Renal cortical epithelial cell (primary cell): Measurements from ENCODE around the gene PRSS1. TPM values are rescaled to one million over a fixed set of nuclear protein-coding genes. Genes with fewer than 3 reads are reported as not detected.
A peak's percentile ranks its signal among the peaks of the same experiment; 100 is the strongest.
"Not testable (repeated sequence)": the region's sequence is repeated elsewhere in the genome, so short reads cannot be mapped to it uniquely, and the experiment has no call there.

Experiments used
- DNase-seq: peaks from one replicate; pipeline ENCODE4 v3.0.0-alpha.2; 2011; ENCODE audit warnings: low read depth
- total RNA-seq: library from RNA; depleted of rRNA; stranded (reverse); fragments of >200 nt; gene quantifications from 2 replicates; pipeline ENCODE4 v1.2.3, GENCODE V29; 2014

PRSS1 gene
- not detected in 2 replicates for total RNA-seq

- DNase-seq, result no peak
Measured at GRCh38 chr7:142749218-142749993, at the start of gene PRSS1. PRSS1 (plus strand) TSS chr7:142749472; CDS start chr7:142749485, 13 bp downstream.

DNA sequence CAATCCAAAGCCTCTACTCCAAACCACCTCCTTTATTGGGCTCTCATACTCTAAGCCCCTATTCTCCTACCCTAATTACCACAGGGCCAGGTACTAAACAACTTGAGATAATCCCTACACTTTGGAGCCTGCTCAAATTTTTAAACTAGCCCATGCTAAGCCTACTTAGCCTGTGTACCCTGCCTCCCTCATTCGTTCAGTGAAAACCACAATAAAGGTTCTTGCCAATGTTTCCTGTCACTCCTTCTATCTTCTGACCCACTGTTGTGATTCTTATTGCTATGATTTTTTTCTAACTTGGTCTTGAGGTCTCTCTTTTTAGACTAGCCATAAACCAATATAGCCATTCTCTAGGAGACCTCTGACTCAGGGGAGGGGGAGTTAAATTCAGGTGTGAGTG is 48.3 kb upstream of the PRSS1 start:
- DNase-seq, result not testable (repeated sequence)

DNA sequence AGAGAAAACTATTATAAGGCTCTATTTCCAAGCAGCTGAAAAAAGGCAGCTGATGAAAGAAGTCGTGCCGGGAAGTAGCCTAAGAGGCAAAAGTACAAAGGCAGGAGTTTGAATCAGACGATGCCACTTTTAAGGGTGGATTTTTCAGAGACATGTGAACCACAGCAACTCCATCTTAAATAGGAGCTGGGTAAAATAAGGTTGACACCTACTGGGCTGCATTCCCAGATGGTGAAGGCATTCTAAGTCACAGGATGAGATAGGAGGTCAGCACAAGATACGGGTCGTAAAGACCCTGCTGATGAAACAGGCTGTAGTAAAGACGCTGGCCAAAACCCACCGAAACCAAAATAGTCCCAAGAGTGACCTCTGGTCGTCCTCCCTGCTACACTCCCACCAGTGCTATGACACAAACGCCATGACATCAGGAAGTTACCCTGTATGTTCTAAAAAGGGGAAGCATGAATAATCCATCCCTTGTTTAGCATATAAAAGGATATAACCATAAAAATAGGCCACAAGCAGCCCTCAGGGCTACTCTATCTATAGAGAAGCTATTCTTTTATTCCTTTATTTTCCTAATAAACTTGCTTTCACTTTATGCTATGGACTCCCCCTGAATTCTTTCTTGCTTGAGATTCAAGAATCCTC is 45.5 kb upstream of the PRSS1 start:
- no peak for DNase-seq

GRCh38 chr7:142708726-142709125 is 40.5 kb upstream of the PRSS1 start:
- not testable (repeated sequence) for DNase-seq

GRCh38 chr7:142709921-142710320 is 39.4 kb upstream of the PRSS1 start:
- DNase-seq, result no peak

DNA sequence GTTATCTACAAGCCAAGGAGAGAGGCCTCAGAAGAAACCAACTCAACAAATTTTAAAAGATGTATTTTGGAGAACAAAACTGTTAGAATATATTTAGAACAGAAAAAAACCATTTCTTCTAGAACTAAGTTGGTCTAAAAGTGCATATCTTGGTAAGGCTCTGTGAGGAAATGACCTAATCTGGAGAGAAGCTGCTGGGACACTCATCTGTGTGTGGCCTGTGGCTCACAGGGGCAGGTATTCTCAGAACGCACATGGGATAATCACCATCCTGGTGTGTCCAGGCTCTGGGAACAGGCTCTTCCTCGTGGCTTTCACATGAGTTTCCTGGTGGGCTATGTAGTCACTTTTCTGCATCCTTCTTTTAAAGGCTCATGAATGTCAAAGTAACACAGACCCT is 38.1 kb upstream of the PRSS1 start:
- no peak for DNase-seq

DNA sequence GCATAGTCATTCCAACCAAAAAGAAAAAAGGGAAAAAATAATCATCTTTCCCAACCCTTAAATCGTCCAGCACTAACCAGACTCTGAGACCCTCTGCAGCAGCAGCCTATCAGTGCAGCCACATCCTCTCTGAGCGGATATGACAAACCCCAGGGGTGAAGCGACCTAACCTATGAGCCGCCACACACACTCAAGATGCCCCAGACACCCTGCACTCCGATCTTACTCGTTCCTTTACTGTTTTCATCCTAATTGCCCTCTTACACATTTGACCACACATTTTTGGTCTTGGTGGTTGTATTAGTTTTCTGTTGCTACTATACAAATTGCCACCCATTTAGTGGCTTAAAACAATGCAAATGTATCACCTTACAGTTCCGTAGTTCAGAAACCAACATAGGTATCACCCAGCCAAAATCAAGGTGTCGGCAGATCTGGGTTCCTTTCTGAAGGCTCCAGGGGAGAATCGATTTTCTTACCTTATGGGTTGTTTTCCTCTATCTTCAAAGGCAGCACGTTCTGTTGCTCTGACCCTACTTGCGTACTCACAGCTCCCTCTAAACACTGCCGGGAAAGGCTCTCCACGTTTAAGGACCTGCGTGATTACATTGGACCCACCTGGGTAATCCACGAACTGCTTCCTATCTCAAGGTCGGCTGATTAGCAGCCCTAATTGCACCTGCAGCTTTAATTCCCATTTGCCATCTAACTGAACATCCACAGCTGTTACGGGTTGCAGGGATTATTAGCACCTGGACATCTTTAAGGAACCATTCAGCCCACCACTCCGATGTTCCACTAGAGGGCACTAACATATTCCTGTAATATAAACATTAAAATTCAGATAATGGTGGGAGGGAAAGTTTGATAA is 37.3 kb upstream of the PRSS1 start:
- DNase-seq, result peak; percentile 23

DNA sequence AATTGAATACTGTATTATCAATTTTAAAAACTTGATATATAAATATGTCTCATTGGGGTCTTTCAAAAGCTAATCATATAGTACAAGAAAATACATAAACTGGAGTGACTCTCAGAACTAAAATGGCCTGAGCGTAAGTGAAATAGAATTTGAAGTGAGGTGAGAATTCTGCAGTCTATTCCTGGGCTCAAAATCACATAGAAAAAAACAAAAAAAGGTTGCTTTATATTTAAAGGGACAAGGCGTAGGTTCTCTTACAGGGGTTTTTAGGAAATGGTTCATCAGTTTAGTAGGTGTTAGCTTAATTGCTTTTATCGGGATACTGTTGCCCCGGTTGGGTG is 36.7 kb upstream of the PRSS1 start:
- no peak for DNase-seq

DNA sequence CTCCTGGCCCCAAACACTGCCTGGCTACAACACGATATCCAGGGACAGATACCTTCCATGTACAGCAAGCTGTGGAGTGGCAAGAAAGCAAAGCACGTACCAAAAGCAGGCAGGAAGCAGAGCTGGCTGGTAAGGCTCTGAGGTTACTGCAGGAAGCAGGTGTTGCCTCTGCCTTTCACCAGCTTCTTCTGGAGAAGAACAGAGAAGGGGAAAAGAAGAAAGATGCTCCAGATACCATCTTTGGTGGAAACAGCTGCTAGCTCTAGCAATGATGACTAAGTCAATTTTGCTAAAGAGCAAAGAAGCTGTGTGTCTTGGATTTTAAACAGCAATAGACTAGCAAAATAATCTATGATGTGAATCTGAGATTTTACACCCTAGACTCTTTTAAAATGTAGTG is 34.9 kb upstream of the PRSS1 start:
- DNase-seq, result no peak

DNA sequence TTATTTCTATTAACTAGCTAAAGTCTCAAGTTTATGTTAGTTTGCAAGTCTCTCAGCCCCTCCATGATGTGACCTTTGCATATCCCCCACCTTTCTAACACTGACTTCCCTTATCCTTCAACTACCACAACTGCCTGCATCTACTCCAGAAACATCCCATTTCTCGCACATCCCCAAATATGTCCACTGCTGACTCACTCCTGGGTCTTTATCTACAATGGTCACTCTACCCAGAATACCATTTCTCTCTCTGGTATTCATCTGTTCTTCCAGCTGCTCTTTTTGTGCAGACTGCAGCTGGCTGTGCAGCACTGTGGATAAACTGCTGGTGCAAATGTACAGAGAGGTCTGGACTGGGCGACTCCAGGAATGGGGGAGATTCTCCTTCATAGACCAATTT is 32.7 kb upstream of the PRSS1 start:
- DNase-seq, result no peak

- DNase-seq, result no peak
Measured at GRCh38 chr7:142717453-142717852, 31.8 kb upstream of the PRSS1 start.

GRCh38 chr7:142718313-142718712 is 31.0 kb upstream of the PRSS1 start:
- no peak for DNase-seq

- no peak for DNase-seq
Measured at GRCh38 chr7:142720172-142720773, 29.0 kb upstream of the PRSS1 start.

- no peak for DNase-seq
Measured at GRCh38 chr7:142720986-142721385, 28.3 kb upstream of the PRSS1 start.

GRCh38 chr7:142722248-142722794 is 27.0 kb upstream of the PRSS1 start:
- no peak for DNase-seq

DNA sequence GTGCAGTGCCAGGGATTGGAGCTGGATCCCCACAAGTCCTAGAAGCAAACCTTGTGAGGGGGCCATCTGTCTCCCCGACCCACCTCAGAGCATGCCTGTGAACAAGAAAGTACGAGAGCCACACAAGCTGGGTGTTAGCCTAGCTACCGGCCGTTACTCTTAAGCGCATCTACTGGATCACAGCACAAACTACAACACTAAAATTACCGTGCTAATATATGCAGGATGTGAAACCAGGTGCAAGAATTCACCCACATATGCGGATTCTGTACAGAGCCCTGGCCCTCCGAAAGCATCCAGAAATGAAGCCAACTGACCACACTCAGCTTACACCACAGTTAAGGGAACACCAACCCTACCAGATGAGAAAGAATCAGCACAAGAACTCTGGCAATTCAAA is 16.0 kb upstream of the PRSS1 start:
- DNase-seq, result no peak

- DNase-seq, result no peak
Measured at GRCh38 chr7:142739923-142740492, 9.3 kb upstream of the PRSS1 start.

GRCh38 chr7:142740786-142741185 is 8.5 kb upstream of the PRSS1 start:
- DNase-seq, result no peak

GRCh38 chr7:142741932-142742331 is 7.3 kb upstream of the PRSS1 start:
- not testable (repeated sequence) for DNase-seq

DNA sequence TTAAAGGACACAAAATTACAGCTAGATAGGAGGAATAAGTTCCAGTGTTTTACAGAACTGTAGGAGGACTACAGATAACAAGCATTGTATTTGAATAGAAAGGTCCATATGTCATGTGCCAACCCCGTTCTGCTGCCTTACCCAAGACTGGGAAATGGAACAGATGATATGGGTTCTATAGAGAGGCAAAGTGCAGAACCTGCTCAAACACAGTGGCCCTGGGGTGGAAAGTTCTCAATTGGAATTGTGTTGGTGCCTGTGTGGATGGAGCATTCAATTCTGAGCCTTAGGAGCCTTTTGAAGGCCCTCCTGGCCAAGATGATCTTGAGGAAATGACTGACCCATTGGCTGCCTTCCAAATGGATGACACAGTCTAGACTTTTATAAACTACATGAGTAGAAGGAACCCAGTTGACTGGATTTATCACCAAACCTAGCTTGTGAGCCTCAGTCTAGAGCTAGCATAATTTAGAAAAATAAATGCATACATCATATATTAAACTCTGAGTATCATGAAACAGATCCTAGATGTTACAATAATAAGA is 4.1 kb upstream of the PRSS1 start:
- DNase-seq, result no peak

DNA sequence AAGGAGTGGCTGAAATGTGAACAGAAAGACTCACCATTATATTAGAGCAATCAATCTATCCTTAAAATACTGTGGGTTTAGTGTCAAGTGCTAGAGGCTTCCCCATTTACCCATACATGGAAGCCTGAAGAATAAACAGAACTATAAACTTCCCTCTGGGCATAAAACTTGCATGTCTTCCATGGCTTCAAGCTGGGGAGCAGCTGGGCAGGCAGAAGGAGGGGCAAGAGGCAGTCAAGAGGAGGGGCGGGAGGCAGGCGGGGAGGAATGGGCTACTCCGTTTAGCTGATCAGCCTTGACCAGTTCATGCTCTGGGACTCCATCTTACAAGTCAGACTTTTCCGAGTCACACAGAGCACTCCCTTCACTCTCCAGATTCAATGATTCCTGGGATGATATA is 3.5 kb upstream of the PRSS1 start:
- DNase-seq, result no peak
